Activated CD4-positive, alpha-beta memory T cell treated with anti-CD3 and anti-CD28 coated beads, Interleukin-2, amount 10 ng/mL, durations not matched to agents 7 days and 5 days (primary cell): Measurements from ENCODE around the gene GIGYF2. TPM values are rescaled to one million over a fixed set of nuclear protein-coding genes. Genes with fewer than 3 reads are reported as not detected.
A peak's percentile ranks its signal among the peaks of the same experiment; 100 is the strongest.

Source experiments
- CTCF ChIA-PET: fragments of 350-600 bp; sonication (Branson Sonifier 250); formaldehyde crosslinking; loops from one replicate; lab custom pipeline; 2021; ENCODE audit warnings: antibody characterized with exemption, inconsistent platforms; lab: Charles Lee
- POLR2A ChIA-PET: fragments of 350-600 bp; sonication (Branson Sonifier 250); formaldehyde crosslinking; loops from one replicate; lab custom pipeline; 2021; ENCODE audit warnings: antibody characterized with exemption; lab: Charles Lee
- DNase-seq: peaks from one replicate; pipeline ENCODE4 v3.0.0-alpha.2; 2020
- H3K27ac Mint-ChIP-seq: one replicate; pipeline ENCODE4 v1.8.0; 2021; ENCODE audit warnings: mild to moderate bottlenecking, mixed read lengths
- H3K27me3 Mint-ChIP-seq: one replicate; pipeline ENCODE4 v1.8.0; 2021; ENCODE audit warnings: mixed read lengths
- H3K36me3 Mint-ChIP-seq: one replicate; pipeline ENCODE4 v1.8.0; 2021; ENCODE audit warnings: low read depth, mixed read lengths
- H3K4me1 Mint-ChIP-seq: one replicate; pipeline ENCODE4 v1.8.0; 2021; ENCODE audit warnings: mixed read lengths
- H3K4me3 Mint-ChIP-seq: one replicate; pipeline ENCODE4 v1.8.0; 2021; ENCODE audit warnings: mild to moderate bottlenecking, mixed read lengths
- H3K9me3 Mint-ChIP-seq: one replicate; pipeline ENCODE4 v1.8.0; 2021; ENCODE audit warnings: mixed read lengths
- total RNA-seq, 2 experiments: library from RNA; stranded (reverse); gene quantifications; one replicate each; pipeline ENCODE4 v1.2.3, GENCODE V29; 2021

GIGYF2 gene
- total RNA-seq, 2 experiments from 2014 or later, result 56.5 to 59.9 TPM

DNA sequence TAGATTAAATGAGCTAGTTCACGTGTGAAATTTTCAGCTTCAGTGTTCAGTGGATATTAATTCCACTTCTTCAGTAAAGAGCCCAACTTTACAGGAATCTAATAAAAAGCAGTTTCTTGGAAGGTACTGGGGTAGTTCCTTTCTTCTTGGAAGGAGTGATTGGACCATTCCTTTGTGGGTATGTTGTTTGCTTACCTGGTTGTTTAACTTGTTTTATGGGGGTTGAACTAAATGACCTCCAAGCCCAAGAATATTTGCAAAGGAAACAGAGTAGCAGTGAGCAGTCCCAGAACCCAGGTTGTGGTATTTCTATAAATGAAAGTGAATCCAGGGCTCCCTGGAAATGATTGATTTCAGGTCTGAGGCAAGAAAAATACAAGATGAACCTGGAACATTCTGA lies 47.8 kb downstream of the GIGYF2 start:
- Mint-ChIP-seq H3K4me3 (no peak overlapping the region), H3K36me3 (peaks cover 40% of the 10 kb centered on the region), H3K9me3 (no peaks in the 10 kb centered on the region), H3K27me3 (no peaks in the 10 kb centered on the region), H3K27ac (no peak overlapping the region), H3K4me1 (peaks cover 35% of the 10 kb centered on the region)
- no peak for DNase-seq
- POLR2A ChIA-PET, result no interaction called here
- CTCF ChIA-PET, result no interaction called here

- Mint-ChIP-seq H3K27me3 (no peaks in the 10 kb centered on the region), H3K36me3 (peaks cover 37% of the 10 kb centered on the region), H3K4me3 (no peak overlapping the region), H3K4me1 (peaks cover 33% of the 10 kb centered on the region), H3K27ac (no peak overlapping the region), H3K9me3 (no peaks in the 10 kb centered on the region)
- DNase-seq, result no peak
- ChIA-PET CTCF (no interaction called here), POLR2A (no interaction called here)
Measured at GRCh38 chr2:232748038-232748437, 50.9 kb downstream of the GIGYF2 start.

GRCh38 chr2:232749331-232749730 lies 52.2 kb downstream of the GIGYF2 start:
- POLR2A ChIA-PET, result no interaction called here
- Mint-ChIP-seq H3K27me3 (no peaks in the 10 kb centered on the region), H3K9me3 (no peaks in the 10 kb centered on the region), H3K36me3 (peaks cover 31% of the 10 kb centered on the region), H3K27ac (no peak overlapping the region), H3K4me3 (no peak overlapping the region), H3K4me1 (peaks cover 24% of the 10 kb centered on the region)
- CTCF ChIA-PET, result no interaction called here
- no peak for DNase-seq

GRCh38 chr2:232750135-232750671 lies 53.1 kb downstream of the GIGYF2 start:
- Mint-ChIP-seq H3K27me3 (no peaks in the 10 kb centered on the region), H3K27ac (no peak overlapping the region)

GRCh38 chr2:232757905-232758304 lies 60.8 kb downstream of the GIGYF2 start:
- ChIA-PET POLR2A (no interaction called here), CTCF (interaction anchor here (0.7 to 1.9 kb wide), 3 partner anchors 79 to 302 kb away, joined by 3 to 4 read pairs (median 4); partner anchors contain the start of gene INPP5D)
- Mint-ChIP-seq H3K27me3 (no peaks in the 10 kb centered on the region), H3K4me3 (no peak overlapping the region), H3K9me3 (no peaks in the 10 kb centered on the region), H3K36me3 (peaks cover 38% of the 10 kb centered on the region), H3K27ac (no peak overlapping the region), H3K4me1 (peaks cover 21% of the 10 kb centered on the region)
- no peak for DNase-seq

More at GRCh38 chr2:232750135-232750671, 53.1 kb downstream of the GIGYF2 start:
- no peak overlapping the region for H3K4me3 Mint-ChIP-seq
- H3K9me3 Mint-ChIP-seq, result no peaks in the 10 kb centered on the region
- H3K36me3 Mint-ChIP-seq, result peaks cover 27% of the 10 kb centered on the region
- ChIA-PET POLR2A (no interaction called here), CTCF (no interaction called here)
- DNase-seq, result no peak
- H3K4me1 Mint-ChIP-seq, result peaks cover 18% of the 10 kb centered on the region

DNA sequence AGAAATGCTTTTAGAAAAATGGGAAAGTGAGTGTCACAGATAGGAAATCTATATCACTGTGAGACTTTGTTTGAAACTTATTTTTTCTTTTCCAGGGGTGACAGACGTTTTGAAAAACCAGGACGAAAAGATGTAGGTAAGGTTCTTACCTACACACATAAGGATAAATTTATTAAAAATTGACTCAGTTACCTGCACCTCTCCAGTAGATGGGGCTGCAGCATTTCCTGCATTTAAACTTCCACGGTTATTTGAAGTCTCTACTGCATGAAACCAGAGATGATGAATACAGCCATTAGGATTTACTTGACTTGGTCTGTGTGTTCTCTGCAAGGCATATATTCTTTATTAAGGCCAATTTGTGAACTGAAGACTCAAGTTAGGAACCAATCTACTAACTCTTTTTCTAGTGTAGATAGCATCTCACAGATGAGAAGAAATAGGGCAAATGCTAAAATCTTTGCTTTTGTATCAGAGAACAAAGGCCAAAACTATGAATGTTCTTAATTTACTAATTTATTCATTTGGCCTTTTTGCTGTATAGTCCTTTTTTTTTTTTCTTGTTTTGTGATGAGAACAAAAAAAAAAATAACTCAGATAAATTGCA lies 64.3 kb downstream of the GIGYF2 start:
- Mint-ChIP-seq H3K4me1 (peaks cover 25% of the 10 kb centered on the region), H3K36me3 (peaks cover 39% of the 10 kb centered on the region)

GRCh38 chr2:232767866-232768265 lies 70.7 kb downstream of the GIGYF2 start:
- DNase-seq, result no peak
- Mint-ChIP-seq H3K4me3 (no peak overlapping the region), H3K36me3 (peaks cover 48% of the 10 kb centered on the region), H3K9me3 (no peaks in the 10 kb centered on the region), H3K4me1 (peaks cover 27% of the 10 kb centered on the region), H3K27ac (no peak overlapping the region), H3K27me3 (no peaks in the 10 kb centered on the region)
- ChIA-PET POLR2A (no interaction called here), CTCF (interaction anchor here (1.5 kb wide), 1 partner anchor 8 kb away, joined by 3 read pairs; no protein-coding TSS in a partner anchor)

More for the DNA sequence above, 64.3 kb downstream of the GIGYF2 start:
- ChIA-PET POLR2A (no interaction called here), CTCF (interaction anchor here (0.8 to 1.6 kb wide), 5 partner anchors 11 to 323 kb away, joined by 3 to 7 read pairs (median 4); no protein-coding TSS in a partner anchor)
- H3K27ac Mint-ChIP-seq, result no peak overlapping the region
- H3K27me3 Mint-ChIP-seq, result no peaks in the 10 kb centered on the region
- H3K4me3 Mint-ChIP-seq, result no peak overlapping the region
- DNase-seq, result peak; percentile 53
- H3K9me3 Mint-ChIP-seq, result no peaks in the 10 kb centered on the region

DNA sequence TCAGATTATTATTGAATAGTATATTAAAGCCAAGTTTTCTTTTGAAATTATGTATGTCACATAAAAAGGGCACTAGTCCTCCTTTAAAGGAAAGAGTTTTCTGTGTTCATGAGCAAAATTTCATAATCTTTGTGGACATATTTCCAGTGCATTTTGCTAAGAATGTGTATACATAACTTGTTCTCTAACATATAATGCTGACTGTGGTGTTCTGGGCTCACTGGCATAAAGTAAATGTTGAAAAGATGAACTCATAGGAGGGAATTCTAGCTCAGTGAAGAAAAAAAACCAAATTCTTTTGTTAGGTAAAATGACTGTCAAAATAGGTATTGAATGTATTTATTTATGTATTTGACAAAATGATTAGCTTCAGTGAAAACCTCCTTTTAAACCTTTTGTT lies 73.1 kb downstream of the GIGYF2 start:
- Mint-ChIP-seq H3K9me3 (no peaks in the 10 kb centered on the region), H3K4me3 (no peak overlapping the region), H3K36me3 (peaks cover 51% of the 10 kb centered on the region), H3K27me3 (no peaks in the 10 kb centered on the region), H3K27ac (no peak overlapping the region), H3K4me1 (peaks cover 36% of the 10 kb centered on the region)
- CTCF ChIA-PET, result no interaction called here
- DNase-seq, result no peak
- POLR2A ChIA-PET, result no interaction called here

DNA sequence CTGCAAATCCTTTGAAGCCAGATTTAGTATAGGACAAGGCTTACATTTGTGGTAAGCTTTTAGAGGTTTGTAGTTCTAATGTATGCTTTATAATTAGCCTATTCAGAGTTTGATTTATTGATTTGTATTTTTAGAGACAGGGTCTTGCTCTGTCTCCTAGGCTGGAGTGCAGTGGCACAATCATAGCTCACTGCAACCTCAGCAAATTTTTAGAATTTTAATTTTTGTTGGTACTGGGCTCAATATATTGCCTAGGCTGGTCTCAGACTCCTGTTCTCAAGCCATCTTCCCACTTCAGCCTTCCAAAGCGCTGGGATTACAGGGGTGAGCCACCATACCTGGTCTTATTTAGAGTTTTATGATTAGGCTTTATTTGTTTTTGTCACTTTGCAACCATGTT lies 74.7 kb downstream of the GIGYF2 start:
- Mint-ChIP-seq H3K9me3 (no peaks in the 10 kb centered on the region), H3K4me1 (peaks cover 28% of the 10 kb centered on the region), H3K4me3 (no peak overlapping the region), H3K27me3 (no peaks in the 10 kb centered on the region), H3K36me3 (peaks cover 42% of the 10 kb centered on the region), H3K27ac (peak overlapping the region; percentile 72)
- ChIA-PET CTCF (interaction anchor here (1.3 to 2.0 kb wide), 2 partner anchors 10 to 16 kb away, joined by 3 to 7 read pairs; no protein-coding TSS in a partner anchor), POLR2A (interaction anchor here (1.1 to 1.9 kb wide), 5 partner anchors 8 to 463 kb away, joined by 3 to 5 read pairs (median 5); no protein-coding TSS in a partner anchor)
- no peak for DNase-seq

DNA sequence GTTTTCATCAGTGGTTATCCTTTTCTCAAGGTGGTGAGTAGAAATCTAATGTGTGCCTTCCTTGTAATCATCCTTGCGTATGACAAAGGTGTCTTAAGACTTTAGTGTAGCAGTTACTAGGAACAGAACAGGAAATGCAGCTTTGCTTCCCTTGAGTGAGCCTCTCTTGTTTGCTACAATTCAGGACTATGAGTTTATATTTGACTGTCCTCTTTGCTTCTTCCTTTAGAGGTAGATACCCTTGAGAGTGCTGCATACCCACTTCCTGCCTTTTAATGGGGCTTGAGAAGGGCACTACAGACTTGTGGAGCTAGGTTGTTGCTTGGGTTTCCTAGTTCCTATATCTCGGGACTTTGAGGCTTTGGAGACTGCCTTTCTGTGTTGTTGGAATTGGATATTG lies 75.4 kb downstream of the GIGYF2 start:
- no peaks in the 10 kb centered on the region for H3K27me3 Mint-ChIP-seq
- H3K4me1 Mint-ChIP-seq, result peaks cover 28% of the 10 kb centered on the region
- DNase-seq, result peak; percentile 26
- peak overlapping the region; percentile 10 for H3K4me3 Mint-ChIP-seq
- peak overlapping the region; percentile 72 for H3K27ac Mint-ChIP-seq
- no peaks in the 10 kb centered on the region for H3K9me3 Mint-ChIP-seq
- peaks cover 41% of the 10 kb centered on the region for H3K36me3 Mint-ChIP-seq
- ChIA-PET POLR2A (interaction anchor here (1.1 to 1.9 kb wide), 8 partner anchors 8 to 462 kb away, joined by 3 to 5 read pairs (median 4); partner anchors contain the start of gene GIGYF2), CTCF (interaction anchor here (1.1 to 2.0 kb wide), 3 partner anchors 10 to 16 kb away, joined by 3 to 7 read pairs (median 4); no protein-coding TSS in a partner anchor)

DNA sequence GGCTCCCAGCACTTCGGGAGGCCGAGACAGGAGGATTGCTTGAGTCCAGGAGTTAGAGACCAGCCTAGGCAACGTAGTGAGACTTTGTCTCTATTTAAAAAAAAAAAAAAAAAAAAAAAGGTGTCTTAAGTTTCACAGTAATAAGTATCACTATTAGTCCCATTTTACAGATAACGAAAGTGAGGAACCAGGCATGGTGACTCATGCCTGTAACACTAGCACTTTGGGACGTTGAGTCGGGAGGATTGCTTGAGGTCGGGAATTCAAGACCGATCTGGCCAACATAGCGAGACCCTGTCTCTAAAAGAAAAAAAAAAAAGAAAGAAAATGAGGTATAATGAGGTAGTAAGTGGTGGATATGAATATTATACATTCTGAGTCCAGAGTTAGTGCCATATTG lies 76.7 kb downstream of the GIGYF2 start:
- H3K27me3 Mint-ChIP-seq, result no peaks in the 10 kb centered on the region
- H3K36me3 Mint-ChIP-seq, result peaks cover 34% of the 10 kb centered on the region
- no peak overlapping the region for H3K4me3 Mint-ChIP-seq
- no peak overlapping the region for H3K27ac Mint-ChIP-seq
- DNase-seq, result no peak
- peaks cover 28% of the 10 kb centered on the region for H3K4me1 Mint-ChIP-seq
- POLR2A ChIA-PET, result interaction anchor here (1.5 kb wide), 1 partner anchor 77 kb away, joined by 3 read pairs; the partner anchor contains the start of gene GIGYF2
- H3K9me3 Mint-ChIP-seq, result no peaks in the 10 kb centered on the region
- CTCF ChIA-PET, result interaction anchor here (2.0 kb wide), 1 partner anchor 12 kb away, joined by 7 read pairs; no protein-coding TSS in a partner anchor

DNA sequence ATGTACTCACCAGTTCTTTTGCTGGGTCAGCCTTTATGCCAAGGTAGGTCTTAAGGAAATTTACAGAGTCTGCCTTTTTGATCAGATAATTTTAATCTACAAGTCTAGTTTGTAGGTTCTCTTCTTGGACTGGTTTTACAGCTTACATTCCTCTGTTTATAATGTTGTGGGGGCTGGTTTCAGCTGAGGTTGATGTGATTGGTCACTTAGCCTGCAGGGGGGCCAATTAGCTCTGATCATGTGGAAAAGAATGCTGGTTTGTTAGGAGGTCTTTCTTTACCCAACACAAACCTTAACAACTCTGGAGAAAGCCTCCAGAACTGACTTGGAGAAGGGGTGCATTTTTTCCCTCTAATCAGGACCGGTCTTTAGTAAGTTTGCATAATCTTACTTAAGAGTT lies 79.3 kb downstream of the GIGYF2 start, which contains the start of gene KCNJ13:
Gene KCNJ13 (minus strand): TSS at position 131 of the 400 bp plus-strand sequence. CDS start 5,203 bp downstream, outside the sequence.
- Mint-ChIP-seq H3K4me1 (peaks cover 23% of the 10 kb centered on the region), H3K4me3 (no peak within 1 kb of the TSS), H3K36me3 (peaks cover 20% of the 10 kb centered on the region), H3K9me3 (no peaks in the 10 kb centered on the region), H3K27ac (no peak within 1 kb of the TSS), H3K27me3 (no peaks in the 10 kb centered on the region)
- ChIA-PET CTCF (interaction anchor here (2.3 kb wide), 1 partner anchor 14 kb away, joined by 5 read pairs; no protein-coding TSS in a partner anchor), POLR2A (no interaction called here)
- no peak for DNase-seq

- Mint-ChIP-seq H3K4me3 (no peak overlapping the region), H3K27me3 (no peaks in the 10 kb centered on the region), H3K4me1 (peaks cover 25% of the 10 kb centered on the region), H3K9me3 (no peaks in the 10 kb centered on the region), H3K27ac (no peak overlapping the region), H3K36me3 (peaks cover 21% of the 10 kb centered on the region)
- ChIA-PET CTCF (interaction anchor here (0.6 kb wide), 1 partner anchor 48 kb away, joined by 3 read pairs; no protein-coding TSS in a partner anchor), POLR2A (interaction anchor here (0.7 kb wide), 1 partner anchor 1080 kb away, joined by 3 read pairs; no protein-coding TSS in a partner anchor)
- DNase-seq, result no peak
Measured at GRCh38 chr2:232777276-232777675, 80.1 kb downstream of the GIGYF2 start.
